DMS114 treated with DMSO at 0.1 percent for 48 hours (cell line): Measurements from ENCODE around the gene PPA2.
"Not testable (repeated sequence)": the region's sequence is repeated elsewhere in the genome, so short reads cannot be mapped to it uniquely, and the experiment has no call there.

Experiments used
- DNase-seq: peaks from one replicate; lab custom pipeline; 2025; ENCODE audit not compliant: unreplicated experiment; lab: John Stamatoyannopoulos, UW

The PPA2 gene

GRCh38 chr4:105460306-105460705, 13.6 kb downstream of the PPA2 start:
- no peak for DNase-seq

- not testable (repeated sequence) for DNase-seq
These were observed 15.3 kb downstream of the PPA2 start for GRCh38 chr4:105458541-105458940.

- DNase-seq = no peak
These were observed 15.9 kb downstream of the PPA2 start for GRCh38 chr4:105458001-105458400.

- no peak for DNase-seq
These were observed 17.9 kb downstream of the PPA2 start for GRCh38 chr4:105455998-105456397.

GRCh38 chr4:105455182-105455581, 18.7 kb downstream of the PPA2 start:
- no peak for DNase-seq

GRCh38 chr4:105453550-105454205, 20.2 kb downstream of the PPA2 start:
- DNase-seq = no peak

- no peak for DNase-seq
These were observed 22.5 kb downstream of the PPA2 start for GRCh38 chr4:105451346-105451745.

GRCh38 chr4:105440890-105441289, 33.0 kb downstream of the PPA2 start:
- DNase-seq = no peak

GRCh38 chr4:105437637-105438036, 36.2 kb downstream of the PPA2 start:
- no peak for DNase-seq

- DNase-seq = no peak
These were observed 37.4 kb downstream of the PPA2 start for GRCh38 chr4:105436414-105436813.

GRCh38 chr4:105434940-105435339, 38.9 kb downstream of the PPA2 start:
- DNase-seq = no peak

GRCh38 chr4:105433421-105433820, 40.4 kb downstream of the PPA2 start:
- DNase-seq = no peak

GRCh38 chr4:105432438-105432837, 41.4 kb downstream of the PPA2 start:
- DNase-seq = no peak

GRCh38 chr4:105430811-105431210, 43.1 kb downstream of the PPA2 start:
- no peak for DNase-seq

- no peak for DNase-seq
These were observed 47.5 kb downstream of the PPA2 start for GRCh38 chr4:105426187-105426897.

- DNase-seq = no peak
These were observed 51.5 kb downstream of the PPA2 start for GRCh38 chr4:105422207-105422920.

- no peak for DNase-seq
These were observed 56.2 kb downstream of the PPA2 start for GRCh38 chr4:105417624-105418023.

- DNase-seq = no peak
These were observed 58.5 kb downstream of the PPA2 start for GRCh38 chr4:105415281-105415744.

- DNase-seq = no peak
These were observed 59.5 kb downstream of the PPA2 start for GRCh38 chr4:105414316-105414715.

GRCh38 chr4:105409135-105409534, 64.7 kb downstream of the PPA2 start:
- not testable (repeated sequence) for DNase-seq

- DNase-seq = no peak
These were observed 72.8 kb downstream of the PPA2 start for GRCh38 chr4:105400901-105401677.
